COR-L47 (cell line): Measurements from ENCODE around the gene ADRA2C.
"Not testable (repeated sequence)": the region's sequence is repeated elsewhere in the genome, so short reads cannot be mapped to it uniquely, and the experiment has no call there.

Experiments
- DNase-seq: peaks from one replicate; lab custom pipeline; 2025; lab: John Stamatoyannopoulos, UW

ADRA2C gene

GRCh38 chr4:3813151-3814052, 47.2 kb downstream of the ADRA2C start:
- no peak for DNase-seq

- DNase-seq = no peak
Measured at GRCh38 chr4:3814053-3814570, 47.9 kb downstream of the ADRA2C start.

GRCh38 chr4:3814838-3815237, 48.7 kb downstream of the ADRA2C start:
- not testable (repeated sequence) for DNase-seq

GRCh38 chr4:3816256-3816825, 50.2 kb downstream of the ADRA2C start:
- DNase-seq = no peak

DNA sequence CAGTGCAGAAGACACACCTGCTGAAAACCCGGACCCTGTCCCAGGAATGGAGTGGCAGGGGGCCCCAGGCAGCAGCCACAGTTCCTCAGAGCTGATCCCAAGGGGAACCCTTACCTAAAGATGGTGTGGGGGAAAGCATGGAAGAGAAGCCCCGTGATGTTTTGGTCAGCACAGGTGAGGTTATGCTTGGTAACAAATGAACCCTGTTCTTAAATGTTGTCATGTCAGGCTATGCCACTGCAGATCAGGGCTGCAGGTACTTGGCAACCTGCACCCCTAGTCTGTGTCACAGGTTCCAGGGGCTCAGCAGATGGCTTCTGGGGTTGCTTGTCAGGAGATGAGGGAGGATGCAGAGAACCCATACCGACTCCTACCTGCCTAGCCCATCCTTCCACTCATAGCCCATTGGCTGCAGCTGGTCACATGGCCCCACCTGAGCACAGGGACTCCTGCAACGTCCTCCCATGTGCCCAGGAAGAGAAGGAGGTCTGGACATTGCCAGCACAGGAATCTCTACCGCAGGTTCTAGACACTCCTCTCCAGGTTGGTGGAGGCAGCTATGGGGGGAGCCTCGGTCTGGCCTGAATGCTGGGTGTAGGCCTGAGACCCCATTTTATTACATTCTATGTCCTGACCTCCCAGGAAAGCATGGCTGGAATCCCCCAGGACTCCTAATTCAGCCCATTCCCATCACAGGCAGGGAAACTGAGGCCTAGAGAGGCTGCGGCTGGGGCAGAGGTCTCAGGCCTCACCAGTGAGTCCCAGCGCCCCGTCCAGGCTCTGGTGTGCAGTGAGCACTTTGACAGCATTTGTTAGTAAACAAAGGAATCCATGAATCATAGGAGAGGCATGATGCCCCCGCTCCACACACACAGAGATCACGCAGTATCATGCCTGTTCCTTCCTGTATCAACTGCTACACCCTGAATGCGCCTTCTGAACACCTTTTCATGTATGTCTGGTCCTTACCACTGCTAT, 51.1 kb downstream of the ADRA2C start:
- DNase-seq = no peak
